Stimulated activated naive CD8-positive, alpha-beta T cell treated with anti-CD3 and anti-CD28 coated beads, Interleukin-15, Interleukin-2, amounts not matched to agents 100 ng/mL and 50 ng/mL, for 24 hours (primary cell): ENCODE measurements around the gene IL1RAPL2.
"Not testable (repeated sequence)": the region's sequence is repeated elsewhere in the genome, so short reads cannot be mapped to it uniquely, and the experiment has no call there.

Experiments used
- H3K27ac Mint-ChIP-seq: one replicate; pipeline ENCODE4 v1.8.0; 2021; ENCODE audit warnings: mild to moderate bottlenecking, mixed read lengths
- H3K27me3 Mint-ChIP-seq: one replicate; pipeline ENCODE4 v1.8.0; 2021; ENCODE audit warnings: mixed read lengths
- H3K36me3 Mint-ChIP-seq: one replicate; pipeline ENCODE4 v1.8.0; 2021; ENCODE audit warnings: low read depth, mixed read lengths
- H3K4me1 Mint-ChIP-seq: one replicate; pipeline ENCODE4 v1.8.0; 2021; ENCODE audit warnings: low read depth, mixed read lengths
- H3K4me3 Mint-ChIP-seq: one replicate; pipeline ENCODE4 v1.8.0; 2021; ENCODE audit warnings: mild to moderate bottlenecking, mixed read lengths
- H3K9me3 Mint-ChIP-seq: one replicate; pipeline ENCODE4 v1.8.0; 2021; ENCODE audit warnings: mixed read lengths

IL1RAPL2 gene

DNA sequence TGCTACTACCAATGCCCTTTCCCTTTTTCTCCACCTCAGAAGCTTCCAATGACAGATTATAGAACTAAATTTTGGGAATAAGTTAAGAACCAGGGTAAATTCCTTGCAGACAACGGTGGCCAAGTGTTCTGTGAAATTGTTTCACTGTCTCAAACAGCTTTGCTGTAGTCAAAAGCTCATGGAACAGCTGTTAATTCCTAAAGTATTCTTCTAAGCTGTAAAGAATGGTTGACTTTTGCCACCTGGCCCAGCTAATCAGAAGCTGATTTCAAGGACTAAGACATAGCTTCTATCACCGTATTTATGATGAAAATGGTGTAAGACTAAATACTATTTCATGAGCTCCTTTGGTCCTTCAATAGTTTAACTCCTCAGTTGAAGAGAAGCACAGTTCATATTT lies 297.5 kb downstream of the IL1RAPL2 start:
- no peak overlapping the region for H3K4me3 Mint-ChIP-seq
- no peak overlapping the region for H3K27ac Mint-ChIP-seq
- no peaks in the 10 kb centered on the region for H3K27me3 Mint-ChIP-seq
- no peaks in the 10 kb centered on the region for H3K9me3 Mint-ChIP-seq
- H3K36me3 Mint-ChIP-seq = no peaks in the 10 kb centered on the region
- H3K4me1 Mint-ChIP-seq = no peaks in the 10 kb centered on the region

DNA sequence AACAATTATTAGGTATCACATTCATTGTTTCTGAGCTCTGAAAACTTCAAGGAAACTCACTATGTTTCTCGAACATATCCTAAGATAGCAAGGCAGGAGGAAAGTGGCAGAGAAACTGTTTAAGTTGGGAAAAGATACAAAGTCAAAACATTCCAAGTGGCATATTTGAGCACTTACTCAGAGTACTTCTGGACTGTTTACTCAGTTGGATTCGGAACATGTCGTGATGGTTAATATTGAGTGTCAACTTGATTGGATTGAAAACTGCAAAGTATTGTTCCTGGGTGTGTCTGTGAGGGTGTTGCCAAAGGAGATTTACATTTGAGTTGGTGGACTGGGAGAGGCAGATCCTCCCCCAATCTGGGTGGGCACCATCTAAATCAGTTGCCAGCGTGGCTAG lies 298.3 kb downstream of the IL1RAPL2 start:
- H3K4me3 Mint-ChIP-seq = no peak overlapping the region
- no peaks in the 10 kb centered on the region for H3K36me3 Mint-ChIP-seq

DNA sequence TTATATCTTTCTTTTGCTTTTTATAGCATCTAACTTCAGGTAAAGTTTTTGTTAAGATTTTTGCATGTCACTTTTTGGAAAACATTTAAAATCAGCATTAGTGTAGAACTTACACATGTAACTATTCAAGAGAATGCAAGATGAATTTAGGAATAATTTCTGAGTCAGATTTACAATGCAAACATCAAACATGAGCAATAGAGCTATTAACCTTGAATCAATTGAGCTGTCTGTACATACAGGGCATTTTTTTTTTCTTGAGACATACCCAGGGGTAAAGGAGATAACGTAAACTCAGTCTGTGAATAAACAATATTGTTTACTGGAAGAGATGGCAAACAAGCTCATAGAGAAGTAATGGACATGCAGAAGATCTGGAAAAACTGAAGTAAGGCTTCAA lies 311.5 kb downstream of the IL1RAPL2 start:
- H3K9me3 Mint-ChIP-seq = no peaks in the 10 kb centered on the region
- H3K27ac Mint-ChIP-seq = no peak overlapping the region
- no peaks in the 10 kb centered on the region for H3K36me3 Mint-ChIP-seq
- no peaks in the 10 kb centered on the region for H3K27me3 Mint-ChIP-seq
- no peaks in the 10 kb centered on the region for H3K4me1 Mint-ChIP-seq
- H3K4me3 Mint-ChIP-seq = no peak overlapping the region

More for the DNA sequence above, 298.3 kb downstream of the IL1RAPL2 start:
- Mint-ChIP-seq H3K9me3 (no peaks in the 10 kb centered on the region), H3K4me1 (no peaks in the 10 kb centered on the region), H3K27ac (no peak overlapping the region), H3K27me3 (no peaks in the 10 kb centered on the region)

DNA sequence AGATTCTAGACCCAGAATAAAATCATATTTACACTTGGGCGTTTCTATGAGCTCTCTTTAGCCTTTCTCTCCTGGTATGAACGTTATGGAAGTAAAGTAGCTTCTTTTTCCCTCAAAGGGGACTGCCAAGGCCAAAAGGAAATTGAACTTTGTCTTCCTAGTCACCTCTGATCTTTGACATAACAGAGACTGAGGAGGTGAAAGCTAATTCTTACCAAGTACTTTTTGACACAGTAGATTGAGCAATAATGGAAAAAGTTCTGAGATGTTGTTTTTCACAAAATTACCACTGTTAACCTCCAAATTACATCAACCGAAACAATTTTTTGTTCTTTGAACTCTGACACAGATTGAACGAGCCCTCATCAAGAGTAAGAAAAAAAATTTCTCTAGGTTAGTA lies 336.1 kb downstream of the IL1RAPL2 start:
- Mint-ChIP-seq H3K27ac (no peak overlapping the region), H3K9me3 (no peaks in the 10 kb centered on the region), H3K4me1 (no peaks in the 10 kb centered on the region), H3K27me3 (no peaks in the 10 kb centered on the region), H3K36me3 (no peaks in the 10 kb centered on the region), H3K4me3 (no peak overlapping the region)

DNA sequence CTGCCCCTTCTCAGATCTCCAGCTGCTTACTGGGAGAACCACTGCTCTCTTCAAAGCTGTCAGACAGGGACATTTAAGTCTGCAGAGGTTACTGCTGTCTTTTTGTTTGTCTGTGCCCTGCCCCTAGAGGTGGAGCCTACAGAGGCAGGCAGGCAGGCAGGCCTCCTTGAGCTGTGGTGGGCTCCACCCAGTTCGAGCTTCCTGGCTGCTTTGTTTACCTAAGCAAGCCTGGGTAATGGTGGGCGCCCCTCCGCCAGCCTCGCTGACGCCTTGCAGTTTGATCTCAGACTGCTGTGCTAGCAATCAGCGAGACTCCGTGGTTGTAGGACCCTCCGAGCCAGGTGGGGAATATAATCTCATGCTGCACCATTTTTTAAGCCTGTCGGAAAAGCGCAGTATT lies 343.7 kb downstream of the IL1RAPL2 start:
- not testable (repeated sequence) for H3K36me3 Mint-ChIP-seq, H3K9me3 Mint-ChIP-seq, H3K27me3 Mint-ChIP-seq
- peak overlapping the region; percentile 77 for H3K4me3 Mint-ChIP-seq
- H3K4me1 Mint-ChIP-seq = peaks cover 11% of the 10 kb centered on the region
- peak overlapping the region; percentile 40 for H3K27ac Mint-ChIP-seq

DNA sequence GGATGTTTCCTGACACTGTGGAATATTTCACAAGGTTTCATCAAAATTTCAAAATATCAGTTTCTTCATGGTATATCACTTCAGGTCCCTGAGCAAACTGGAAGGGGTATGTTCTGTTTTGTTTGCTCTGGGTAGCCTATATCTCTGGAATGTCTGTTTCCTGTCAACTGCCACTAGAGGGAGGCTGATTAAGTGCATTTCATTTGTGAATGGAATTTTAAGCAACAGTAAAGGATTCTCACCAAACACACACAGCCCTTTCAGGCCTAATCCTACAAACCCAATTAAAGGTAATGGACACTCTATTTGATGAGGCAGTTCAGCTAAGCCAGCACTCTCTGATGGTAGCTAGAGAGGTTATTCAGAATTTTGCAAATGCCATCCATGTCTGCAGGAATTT lies 347.3 kb downstream of the IL1RAPL2 start:
- Mint-ChIP-seq H3K36me3 (no peaks in the 10 kb centered on the region), H3K27ac (no peak overlapping the region)

DNA sequence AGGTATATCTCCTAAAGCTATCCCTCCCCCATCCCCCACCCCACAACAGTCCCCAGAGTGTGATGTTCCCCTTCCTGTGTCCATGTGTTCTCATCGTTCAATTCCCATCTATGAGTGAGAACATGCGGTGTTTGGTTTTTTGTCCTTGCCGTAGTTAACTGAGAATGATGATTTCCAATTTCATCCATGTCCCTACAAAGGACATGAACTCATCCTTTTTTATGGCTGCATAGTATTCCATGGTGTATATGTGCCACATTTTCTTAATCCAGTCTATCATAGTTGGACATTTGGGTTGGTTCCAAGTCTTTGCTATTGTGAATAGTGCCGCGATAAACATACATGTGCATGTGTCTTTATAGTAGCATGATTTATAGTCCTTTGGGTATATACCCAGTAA lies 348.7 kb downstream of the IL1RAPL2 start:
- H3K9me3 Mint-ChIP-seq, H3K27ac Mint-ChIP-seq, H3K27me3 Mint-ChIP-seq, H3K4me3 Mint-ChIP-seq, H3K36me3 Mint-ChIP-seq: not testable (repeated sequence)
- H3K4me1 Mint-ChIP-seq = peaks cover 11% of the 10 kb centered on the region

More for the DNA sequence above, 347.3 kb downstream of the IL1RAPL2 start:
- Mint-ChIP-seq H3K4me3 (no peak overlapping the region), H3K27me3 (no peaks in the 10 kb centered on the region), H3K9me3 (no peaks in the 10 kb centered on the region), H3K4me1 (peaks cover 11% of the 10 kb centered on the region)

DNA sequence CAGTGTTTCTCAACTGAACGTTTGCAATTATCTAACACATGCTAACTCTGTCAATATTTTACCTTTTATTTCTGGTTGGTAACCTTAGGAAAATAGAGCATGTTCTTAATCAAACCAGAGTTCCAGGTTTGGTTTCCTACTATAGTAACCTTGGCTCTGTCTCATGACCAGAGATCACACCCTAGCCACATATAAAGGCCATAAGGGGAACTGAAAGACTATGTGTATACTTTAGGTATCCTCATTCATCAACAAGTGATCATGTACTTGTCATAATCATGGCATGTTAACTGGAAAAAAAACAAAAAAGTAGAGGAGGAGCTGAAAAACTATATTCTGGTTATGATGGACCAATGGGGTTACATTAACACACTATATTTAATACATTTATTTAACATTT lies 352.1 kb downstream of the IL1RAPL2 start:
- Mint-ChIP-seq H3K36me3 (no peaks in the 10 kb centered on the region), H3K4me3 (no peak overlapping the region), H3K4me1 (no peaks in the 10 kb centered on the region), H3K27ac (no peak overlapping the region), H3K27me3 (no peaks in the 10 kb centered on the region), H3K9me3 (no peaks in the 10 kb centered on the region)

DNA sequence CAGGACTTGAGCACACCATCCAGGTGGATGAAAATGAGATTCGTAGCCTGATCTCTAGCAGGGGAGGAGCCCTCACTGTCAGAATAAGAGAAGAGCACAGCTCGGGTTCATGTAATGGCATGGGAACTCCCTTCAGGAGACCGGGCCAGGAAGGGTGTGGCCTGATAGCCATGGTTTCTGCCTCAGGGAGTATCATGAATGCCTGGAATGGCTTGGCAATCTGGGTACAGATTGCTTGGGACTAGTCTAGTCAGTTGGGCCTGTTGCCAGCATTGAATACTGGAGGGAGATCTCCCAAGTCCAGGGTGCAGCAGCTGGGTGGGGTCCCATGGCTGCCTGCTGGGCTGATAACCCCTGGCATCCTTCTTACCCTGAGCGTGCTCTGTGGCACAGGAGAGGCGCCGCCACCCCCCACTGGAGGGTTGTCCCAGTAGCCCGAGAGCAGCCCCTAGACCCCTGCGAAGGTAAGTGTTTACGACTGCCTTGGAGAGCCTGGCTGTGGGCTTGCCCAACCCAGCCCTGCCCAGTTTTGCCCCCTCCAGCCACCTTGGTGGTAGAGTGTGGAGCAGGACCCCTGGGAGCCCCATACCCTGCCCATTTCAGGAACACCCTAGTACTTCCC lies 355.7 kb downstream of the IL1RAPL2 start:
- no peak overlapping the region for H3K4me3 Mint-ChIP-seq
- H3K27me3 Mint-ChIP-seq = no peaks in the 10 kb centered on the region

DNA sequence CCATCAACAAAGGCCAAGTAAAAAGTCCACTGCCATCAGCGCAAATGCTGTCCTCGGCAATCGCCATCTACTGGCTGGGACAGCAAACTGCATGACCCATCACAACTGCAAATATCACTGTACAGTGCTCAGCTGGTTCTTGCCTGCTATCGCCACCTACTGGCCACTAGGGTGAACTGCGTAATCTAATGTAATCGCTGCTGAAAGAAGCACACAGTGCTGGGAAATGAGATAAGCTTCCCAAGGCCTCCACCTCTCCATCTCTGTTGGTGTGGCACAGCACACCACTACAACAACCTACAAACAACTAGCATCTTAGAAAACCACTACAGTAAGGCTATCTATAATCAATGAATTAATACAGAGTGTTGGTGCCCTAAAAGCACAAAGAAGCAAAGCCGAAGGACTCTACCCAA lies 356.2 kb downstream of the IL1RAPL2 start:
- H3K9me3 Mint-ChIP-seq = no peaks in the 10 kb centered on the region
- H3K27me3 Mint-ChIP-seq = no peaks in the 10 kb centered on the region
- no peaks in the 10 kb centered on the region for H3K4me1 Mint-ChIP-seq
- H3K4me3 Mint-ChIP-seq = no peak overlapping the region
- H3K36me3 Mint-ChIP-seq = no peaks in the 10 kb centered on the region
- H3K27ac Mint-ChIP-seq = no peak overlapping the region

More for the DNA sequence above, 355.7 kb downstream of the IL1RAPL2 start:
- no peaks in the 10 kb centered on the region for H3K9me3 Mint-ChIP-seq
- no peak overlapping the region for H3K27ac Mint-ChIP-seq
- no peaks in the 10 kb centered on the region for H3K36me3 Mint-ChIP-seq
- no peaks in the 10 kb centered on the region for H3K4me1 Mint-ChIP-seq

DNA sequence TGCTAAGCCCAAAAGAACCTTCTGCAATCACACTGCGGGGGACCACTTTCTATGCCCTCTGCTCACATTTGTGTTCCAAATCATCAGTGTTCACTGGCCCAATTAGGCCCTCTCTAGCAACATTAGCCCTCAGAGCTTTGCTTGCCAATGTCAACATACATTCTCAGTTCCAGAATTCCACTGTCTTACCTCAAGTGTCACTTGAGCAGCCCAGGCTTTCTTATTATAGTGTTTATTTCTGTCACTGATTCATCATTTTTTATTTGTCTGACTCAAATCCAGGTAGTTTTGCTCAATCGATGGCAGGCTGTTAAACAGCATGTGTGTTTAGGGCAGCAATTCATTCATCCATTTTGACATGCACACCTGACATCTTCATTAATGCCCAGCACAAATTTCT lies 363.3 kb downstream of the IL1RAPL2 start:
- H3K27ac Mint-ChIP-seq = no peak overlapping the region
- H3K4me3 Mint-ChIP-seq = no peak overlapping the region
- H3K27me3 Mint-ChIP-seq = peaks cover 2% of the 10 kb centered on the region
- H3K36me3 Mint-ChIP-seq = no peaks in the 10 kb centered on the region
- H3K9me3 Mint-ChIP-seq = no peaks in the 10 kb centered on the region
- no peaks in the 10 kb centered on the region for H3K4me1 Mint-ChIP-seq

DNA sequence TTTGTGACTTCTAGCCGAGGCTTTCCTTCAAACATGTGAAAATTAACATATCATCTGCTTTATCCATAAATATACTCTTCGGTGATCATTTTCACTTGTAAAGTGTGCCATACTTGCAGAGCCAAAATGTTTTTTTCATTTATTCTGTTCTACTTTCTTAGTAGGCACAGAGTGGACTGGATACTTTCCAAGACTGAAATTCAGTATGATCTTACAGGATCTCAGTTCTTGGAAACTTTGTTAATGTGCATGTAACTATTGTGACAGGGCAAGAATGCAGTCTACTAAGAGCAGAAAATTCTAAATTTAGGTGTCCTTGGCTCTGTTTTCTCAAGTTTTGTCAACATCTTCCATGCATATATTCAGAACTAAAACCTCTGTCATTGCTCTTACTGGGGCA lies 369.6 kb downstream of the IL1RAPL2 start:
- Mint-ChIP-seq H3K9me3 (no peaks in the 10 kb centered on the region), H3K4me1 (no peaks in the 10 kb centered on the region), H3K4me3 (no peak overlapping the region), H3K27me3 (peaks cover 3% of the 10 kb centered on the region), H3K36me3 (no peaks in the 10 kb centered on the region), H3K27ac (no peak overlapping the region)

DNA sequence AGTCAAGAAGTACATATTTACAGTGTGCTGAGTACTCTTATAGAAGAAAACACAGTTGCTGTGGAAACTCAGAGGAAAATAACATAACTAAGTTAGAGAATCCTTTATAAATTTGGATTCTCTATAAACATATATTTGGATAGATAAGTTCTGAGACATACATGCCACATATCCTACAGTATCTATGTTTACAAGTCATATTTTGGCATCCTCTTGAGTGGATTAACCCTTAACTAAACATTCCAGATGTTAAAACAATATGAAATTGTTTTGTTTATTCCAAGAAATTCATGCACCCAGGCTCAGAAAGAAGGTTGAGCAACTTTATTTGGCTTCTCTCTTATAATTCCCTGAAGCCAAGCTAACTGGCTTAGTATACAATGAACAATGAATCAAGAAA lies 387.3 kb downstream of the IL1RAPL2 start:
- no peaks in the 10 kb centered on the region for H3K4me1 Mint-ChIP-seq
- no peak overlapping the region for H3K27ac Mint-ChIP-seq
- no peaks in the 10 kb centered on the region for H3K27me3 Mint-ChIP-seq
- no peak overlapping the region for H3K4me3 Mint-ChIP-seq
- H3K36me3 Mint-ChIP-seq = no peaks in the 10 kb centered on the region
- no peaks in the 10 kb centered on the region for H3K9me3 Mint-ChIP-seq

DNA sequence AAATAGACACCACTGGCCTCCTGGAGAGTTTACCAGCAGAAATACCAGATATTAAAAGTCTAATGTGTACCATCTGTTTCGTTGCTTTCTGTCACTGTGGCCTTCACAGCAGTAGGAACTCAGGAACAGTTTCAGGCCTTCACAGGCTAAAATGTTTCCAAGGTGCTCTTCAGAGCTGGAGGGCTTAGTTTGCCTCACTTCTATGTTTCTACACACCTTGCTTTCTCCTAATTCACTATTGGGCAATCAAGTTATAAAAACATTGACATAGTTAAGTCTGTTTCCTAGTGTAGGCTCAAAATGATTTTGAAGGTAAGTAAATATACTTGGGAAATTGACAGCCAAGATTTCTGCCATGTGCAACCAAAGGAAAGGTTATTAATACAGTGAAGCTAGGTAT lies 395.9 kb downstream of the IL1RAPL2 start:
- Mint-ChIP-seq H3K27ac (no peak overlapping the region), H3K4me3 (no peak overlapping the region), H3K9me3 (no peaks in the 10 kb centered on the region), H3K36me3 (no peaks in the 10 kb centered on the region), H3K27me3 (no peaks in the 10 kb centered on the region), H3K4me1 (no peaks in the 10 kb centered on the region)

DNA sequence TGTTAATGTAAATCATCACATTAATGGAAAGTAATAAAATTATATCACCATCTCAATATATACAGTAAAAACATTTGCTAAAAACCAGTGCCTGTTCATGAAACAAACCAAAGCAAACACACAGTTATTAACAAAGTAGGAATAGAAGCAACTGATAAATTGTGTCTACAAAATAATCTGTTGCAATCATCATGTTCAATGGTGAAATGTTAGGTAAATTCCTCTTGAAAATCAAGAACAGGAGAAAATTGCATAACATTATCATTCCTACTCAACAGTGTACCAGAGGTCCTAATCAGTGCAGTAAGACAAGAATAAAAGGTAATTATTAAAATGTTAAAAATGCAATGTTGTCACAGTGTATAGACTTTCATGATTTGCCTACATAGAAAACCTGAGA lies 402.2 kb downstream of the IL1RAPL2 start:
- H3K27ac Mint-ChIP-seq = no peak overlapping the region
- H3K27me3 Mint-ChIP-seq = no peaks in the 10 kb centered on the region
- H3K4me1 Mint-ChIP-seq = no peaks in the 10 kb centered on the region
- H3K9me3 Mint-ChIP-seq = no peaks in the 10 kb centered on the region
- H3K36me3 Mint-ChIP-seq = no peaks in the 10 kb centered on the region
- H3K4me3 Mint-ChIP-seq = no peak overlapping the region

DNA sequence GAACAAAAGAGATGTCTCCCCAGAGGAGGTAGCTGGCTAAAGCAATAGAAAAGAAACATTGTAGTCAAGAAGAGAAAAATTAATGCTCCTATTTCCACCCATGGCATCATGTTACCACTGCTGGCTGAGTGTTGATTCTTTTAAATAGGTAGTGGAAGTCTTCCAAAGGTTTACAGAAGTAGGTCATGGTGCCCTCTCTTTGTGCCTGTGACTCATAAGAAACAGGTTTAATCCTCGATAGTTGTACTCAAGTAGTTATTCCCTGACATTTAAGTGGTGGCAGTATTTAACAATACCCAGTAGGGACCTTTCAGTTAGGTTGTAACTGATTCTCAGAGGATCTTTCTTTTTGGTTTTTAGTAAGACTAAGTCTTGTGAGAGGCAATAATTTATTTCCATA lies 406.7 kb downstream of the IL1RAPL2 start:
- no peak overlapping the region for H3K4me3 Mint-ChIP-seq
- H3K4me1 Mint-ChIP-seq = no peaks in the 10 kb centered on the region
- H3K9me3 Mint-ChIP-seq = no peaks in the 10 kb centered on the region
- H3K27ac Mint-ChIP-seq = no peak overlapping the region
- H3K36me3 Mint-ChIP-seq = no peaks in the 10 kb centered on the region
- no peaks in the 10 kb centered on the region for H3K27me3 Mint-ChIP-seq
